GM23338 (cell line): Measurements from ENCODE around the gene TSHZ3. TPM values are rescaled to one million over a fixed set of nuclear protein-coding genes. Genes with fewer than 3 reads are reported as not detected.

Experiments used
- ATAC-seq: fragments of 200-7000 bp; cut with Tn5 transposase; 3 replicates; pipeline ENCODE4 v1.9.1; 2020
- DNase-seq: peaks from one replicate; pipeline ENCODE4 v3.0.0-alpha.2; 2015; ENCODE audit warnings: low spot score
- H2AFZ ChIP-seq: fragments of 200-600 bp; sonication (generic); 2 replicates; pipeline ENCODE4 v1.8.0; 2016; ENCODE audit warnings: antibody characterized with exemption, mild to moderate bottlenecking, moderate library complexity
- H3F3A ChIP-seq: fragments of 200-600 bp; sonication (generic); replicated peaks from 2 replicates; pipeline ENCODE4 v1.8.0; 2017; ENCODE audit warnings: antibody characterized with exemption, mixed run types, low read depth
- H3K27ac ChIP-seq: fragments of 200-600 bp; sonication (generic); 2 replicates; pipeline ENCODE4 v1.6.1; 2016; ENCODE audit warnings: low read depth
- H3K27me3 ChIP-seq: fragments of 200-600 bp; sonication (generic); 2 replicates; pipeline ENCODE4 v1.8.0; 2016; ENCODE audit warnings: mild to moderate bottlenecking, mixed run types, moderate library complexity; ENCODE audit not compliant: insufficient read depth
- H3K36me3 ChIP-seq: fragments of 200-600 bp; sonication (generic); 2 replicates; pipeline ENCODE4 v1.8.0; 2016; ENCODE audit warnings: mild to moderate bottlenecking; ENCODE audit not compliant: insufficient read depth
- H3K4me1 ChIP-seq: fragments of 200-600 bp; sonication (generic); 2 replicates; pipeline ENCODE4 v1.8.0; 2016; ENCODE audit warnings: mild to moderate bottlenecking, moderate library complexity; ENCODE audit not compliant: insufficient read depth
- H3K4me2 ChIP-seq: fragments of 200-600 bp; sonication (generic); 2 replicates; pipeline ENCODE4 v1.7.1; 2017; ENCODE audit warnings: mixed run types
- H3K4me3 ChIP-seq: fragments of 200-600 bp; sonication (generic); 2 replicates; pipeline ENCODE4 v1.6.1; 2016; ENCODE audit warnings: mixed run types
- H3K79me2 ChIP-seq: fragments of 200-600 bp; sonication (generic); replicated peaks from 2 replicates; pipeline ENCODE4 v1.8.0; 2017; ENCODE audit warnings: mild to moderate bottlenecking; ENCODE audit not compliant: insufficient read depth
- H3K9me2 ChIP-seq: fragments of 200-600 bp; sonication (generic); 2 replicates; pipeline ENCODE4 v1.8.0; 2017; ENCODE audit not compliant: insufficient read depth
- H4K20me1 ChIP-seq: fragments of 200-600 bp; sonication (generic); replicated peaks from 2 replicates; pipeline ENCODE4 v1.8.0; 2017; ENCODE audit warnings: mild to moderate bottlenecking; ENCODE audit not compliant: insufficient read depth
- H3K27ac Mint-ChIP-seq: 2 replicates; pipeline ENCODE4 v1.8.0; 2020; ENCODE audit warnings: inconsistent platforms, mild to moderate bottlenecking, moderate library complexity, mixed read lengths
- H3K27me3 Mint-ChIP-seq: 3 replicates; pipeline ENCODE4 v1.8.0; 2022; ENCODE audit warnings: low read depth, mild to moderate bottlenecking, moderate library complexity, mixed read lengths, inconsistent platforms; ENCODE audit not compliant: insufficient read depth, poor library complexity
- H3K36me3 Mint-ChIP-seq: 3 replicates; pipeline ENCODE4 v1.8.0; 2021; ENCODE audit warnings: low read depth, mild to moderate bottlenecking, inconsistent platforms, moderate library complexity, mixed read lengths
- H3K4me1 Mint-ChIP-seq: 3 replicates; pipeline ENCODE4 v1.8.0; 2020; ENCODE audit warnings: mild to moderate bottlenecking, inconsistent platforms, mixed read lengths
- H3K4me3 Mint-ChIP-seq: 3 replicates; pipeline ENCODE4 v1.8.0; 2021; ENCODE audit warnings: moderate library complexity, mild to moderate bottlenecking, inconsistent platforms, mixed read lengths
- H3K9me3 Mint-ChIP-seq: 3 replicates; pipeline ENCODE4 v1.8.0; 2020; ENCODE audit warnings: moderate library complexity, mild to moderate bottlenecking, inconsistent platforms, mixed read lengths
- CREB1 ChIP-seq: fragments of 250-450 bp; sonication (Bioruptor Pico); IDR thresholded peaks from 2 replicates; pipeline ENCODE4 v1.5.0; 2020; ENCODE audit warnings: low read depth, mild to moderate bottlenecking, moderate library complexity
- CTCF ChIP-seq, 2 experiments: fragments of 200-600 bp in 1 of 2; sonication (generic) in 1 of 2; conservative IDR thresholded peaks; 2 replicates each; pipeline versions ENCODE4 v1.5.1 to v1.6.1; 2016 to 2017; ENCODE audit warnings: antibody characterized with exemption in 2 of 2, low read depth in 2 of 2, mild to moderate bottlenecking in 2 of 2, moderate library complexity in 1 of 2
- ETS1 ChIP-seq: IDR thresholded peaks from 2 replicates; pipeline ENCODE4 v1.6.1; 2016; ENCODE audit warnings: antibody characterized with exemption
- EZH2 ChIP-seq: fragments of 200-600 bp; sonication (generic); IDR thresholded peaks from one replicate; pipeline ENCODE4 v1.8.0; 2017; ENCODE audit warnings: antibody characterized with exemption, mild to moderate bottlenecking, low read depth; ENCODE audit not compliant: unreplicated experiment
- EZH2phosphoT487 ChIP-seq: fragments of 200-600 bp; sonication (generic); IDR thresholded peaks from one replicate; pipeline ENCODE4 v1.8.1; 2018; ENCODE audit warnings: antibody characterized with exemption; ENCODE audit not compliant: unreplicated experiment
- JUNB ChIP-seq: IDR thresholded peaks from one replicate; pipeline ENCODE4 v1.6.1; 2016; ENCODE audit warnings: antibody characterized with exemption; ENCODE audit not compliant: unreplicated experiment
- NANOG ChIP-seq: IDR thresholded peaks from 2 replicates; pipeline ENCODE4 v1.6.1; 2016; ENCODE audit warnings: antibody characterized with exemption, borderline replicate concordance
- POLR2AphosphoS5 ChIP-seq: IDR thresholded peaks from 2 replicates; pipeline ENCODE4 v1.6.1; 2016; ENCODE audit warnings: antibody characterized with exemption, low read depth
- REST ChIP-seq: IDR thresholded peaks from one replicate; pipeline ENCODE4 v1.6.1; 2018; ENCODE audit warnings: antibody characterized with exemption; ENCODE audit not compliant: unreplicated experiment
- STAT1 ChIP-seq: IDR thresholded peaks from one replicate; pipeline ENCODE4 v1.6.1; 2016; ENCODE audit warnings: antibody characterized with exemption; ENCODE audit not compliant: unreplicated experiment
- ZNF331 ChIP-seq: fragments of 250-450 bp; sonication (Bioruptor Pico); IDR thresholded peaks from 2 replicates; pipeline ENCODE4 v1.5.0; 2020; ENCODE audit warnings: low read depth, mild to moderate bottlenecking, moderate library complexity
- polyA plus RNA-seq: library from polyadenylated mRNA; unstranded; fragments of >200 nt; fragmentation: Nextera tagmentation; extraction: Ambion mirVana; gene quantifications from 2 replicates; pipeline ENCODE4 v1.2.1, GENCODE V29; 2016
- total RNA-seq: library from RNA; depleted of rRNA; stranded (reverse); fragments of >200 nt; shearing (Covaris generic); gene quantifications from 2 replicates; pipeline ENCODE4 v1.2.3, GENCODE V29; 2014

TSHZ3 gene
- total and polyA plus RNA-seq, 2 experiments from 2014 or later = 3.8 to 8.9 TPM

GRCh38 chr19:31257426-31258130, 91.7 kb downstream of the TSHZ3 start (continued):
- no peak for TF ChIP-seq POLR2AphosphoS5
- TF ChIP-seq EZH2 = no peak
- no peak for TF ChIP-seq NANOG
- TF ChIP-seq STAT1 = no peak
- no peak for TF ChIP-seq EZH2phosphoT487
- no peak for TF ChIP-seq ZNF331 (CRISPR knock-in tag)
- TF ChIP-seq CREB1 = no peak
- TF ChIP-seq ETS1 = no peak
- TF ChIP-seq REST = no peak

GRCh38 chr19:31257025-31257424, 92.2 kb downstream of the TSHZ3 start:
- H3K27me3 ChIP-seq = no peaks in the 10 kb centered on the region
- TF ChIP-seq POLR2AphosphoS5 = no peak
- no peak for TF ChIP-seq JUNB
- TF ChIP-seq STAT1 = no peak
- TF ChIP-seq REST = no peak
- no peak for TF ChIP-seq CTCF (conservative IDR thresholded peaks at IDR 0.05; ENCODE audit: low read depth in 2 of 2)

More at GRCh38 chr19:31257025-31257424, 92.2 kb downstream of the TSHZ3 start:
- Mint-ChIP-seq H3K9me3 (no peaks in the 10 kb centered on the region), H3K4me1 (peaks cover 40% of the 10 kb centered on the region), H3K27me3 (peaks cover 6% of the 10 kb centered on the region), H3K4me3 (no peak overlapping the region), H3K27ac (no peak overlapping the region), H3K36me3 (no peaks in the 10 kb centered on the region)
- ATAC-seq (no peak), DNase-seq (no peak)
- Histone ChIP-seq H3K9me2 (peaks cover 6% of the 10 kb centered on the region; the same call in 1 of the 2 replicates), H3K27ac (no peak overlapping the region), H3K79me2 (no peaks in the 10 kb centered on the region), H3K4me3 (no peak overlapping the region), H3K36me3 (no peaks in the 10 kb centered on the region), H2AFZ (no peak overlapping the region), H3K4me1 (peaks cover 6% of the 10 kb centered on the region), H3F3A (no peaks in the 10 kb centered on the region), H3K4me2 (no peak overlapping the region), H4K20me1 (no peaks in the 10 kb centered on the region)
